HG03103 (cell line): ENCODE results near the gene FOXN4.
A peak's percentile ranks its signal among the peaks of the same experiment; 100 is the strongest.
"Not testable (repeated sequence)": the region's sequence is repeated elsewhere in the genome, so short reads cannot be mapped to it uniquely, and the experiment has no call there.

Experiments used
- ATAC-seq: cut with Tn5 transposase; IDR thresholded peaks from one replicate; pipeline ENCODE4 v1.9.1; 2021; ENCODE audit warnings: low read depth; ENCODE audit not compliant: unreplicated experiment

The FOXN4 gene

GRCh38 chr12:109308534-109309380 lies at the start of gene FOXN4:
Gene FOXN4, minus strand, starts transcription at chr12:109309284. Its CDS starts 963 bp downstream, at chr12:109308321.
- no peak for ATAC-seq

- peak; percentile 60 for ATAC-seq
These were observed 49.2 kb upstream of the FOXN4 start for GRCh38 chr12:109358154-109358869.

- ATAC-seq, result no peak
These were observed 47.9 kb upstream of the FOXN4 start for GRCh38 chr12:109357032-109357431.

GRCh38 chr12:109356577-109356976 lies 47.5 kb upstream of the FOXN4 start:
- no peak for ATAC-seq

- no peak for ATAC-seq
These were observed 43.1 kb upstream of the FOXN4 start for GRCh38 chr12:109352184-109352583.

- ATAC-seq, result no peak
These were observed 38.5 kb upstream of the FOXN4 start, which contains the start of gene MYO1H for GRCh38 chr12:109347589-109347988. Gene MYO1H, plus strand, starts transcription at chr12:109347900. Its CDS starts 61 bp downstream, at chr12:109347961.

- ATAC-seq, result no peak
These were observed 37.8 kb upstream of the FOXN4 start for GRCh38 chr12:109346920-109347319.

GRCh38 chr12:109345428-109345827 lies 36.3 kb upstream of the FOXN4 start:
- no peak for ATAC-seq

- ATAC-seq, result no peak
These were observed 34.6 kb upstream of the FOXN4 start for GRCh38 chr12:109343677-109344076.

GRCh38 chr12:109336593-109336992 lies 27.5 kb upstream of the FOXN4 start:
- ATAC-seq, result no peak

GRCh38 chr12:109334887-109335286 lies 25.8 kb upstream of the FOXN4 start:
- ATAC-seq, result no peak

- ATAC-seq, result no peak
These were observed 22.3 kb upstream of the FOXN4 start for GRCh38 chr12:109331301-109331952.

GRCh38 chr12:109330282-109331230 lies 21.5 kb upstream of the FOXN4 start:
- no peak for ATAC-seq

- no peak for ATAC-seq
These were observed 20.6 kb upstream of the FOXN4 start for GRCh38 chr12:109329686-109330085.

- no peak for ATAC-seq
These were observed 19.9 kb upstream of the FOXN4 start for GRCh38 chr12:109329003-109329402.

- ATAC-seq, result not testable (repeated sequence)
These were observed 12.2 kb upstream of the FOXN4 start for GRCh38 chr12:109321294-109321693.

GRCh38 chr12:109310247-109311125 lies 1.4 kb upstream of the FOXN4 start:
- ATAC-seq, result no peak

- no peak for ATAC-seq
These were observed 530 bp upstream of the FOXN4 start for GRCh38 chr12:109309381-109310246.
